ENCODE measurements around the gene CCN2. TPM values are rescaled to one million over a fixed set of nuclear protein-coding genes. Genes with fewer than 3 reads are reported as not detected.

The CCN2 gene
- polyA plus RNA-seq, 1 of the 3 experiments (the other 2 are of a cell fraction), result 709 TPM

GRCh38 chr6:131923356-131923755 lies 27.8 kb downstream of the CCN2 start (continued):
- TF ChIP-seq CTCF (IDR thresholded peaks at IDR 0.05) (peak; percentile 66), SIN3A (IDR thresholded peaks at IDR 0.05; ENCODE audit: borderline replicate concordance, low read depth, low read length) (no peak), ELF1 (IDR thresholded peaks at IDR 0.05) (no peak)

- Histone ChIP-seq H3K9me2 (no peaks in the 10 kb centered on the region), H4K20me1 (ENCODE audit: insufficient read depth) (no peaks in the 10 kb centered on the region), H3K9ac (no peak overlapping the region), H3K79me2 (ENCODE audit: insufficient read depth) (no peaks in the 10 kb centered on the region), H3K4me1 (ENCODE audit: control insufficient read depth in 1 of 2, insufficient read depth in 2 of 2, low read depth in 1 of 2, low read length in 1 of 2) (no peaks in the 10 kb centered on the region), H3K27me3 (ENCODE audit: insufficient read depth) (no peaks in the 10 kb centered on the region), H3K36me3 (replicated peaks in 1 of 2; ENCODE audit: control insufficient read depth in 1 of 2, insufficient read depth in 2 of 2, low read length in 1 of 2) (no peaks in the 10 kb centered on the region), H3F3A (replicated peaks; ENCODE audit: insufficient read depth) (peaks cover 3% of the 10 kb centered on the region), H3K4me3 (ENCODE audit: low read depth in 2 of 2, low read length in 1 of 2) (no peak overlapping the region), H3K27ac (ENCODE audit: low read depth in 2 of 2, low read length in 1 of 2) (no peak overlapping the region), H3K9me3 (peaks cover 14% of the 10 kb centered on the region), H3K4me2 (no peak overlapping the region), H2AFZ (ENCODE audit: low read depth) (no peak overlapping the region)
- WGBS (ENCODE audit: low lambda C conversion rate), result 4% methylated on average over 3 of the region's 3 CpGs
- ChIA-PET CTCF (no interaction called here), POLR2A (no interaction called here)
- DNase-seq, result no peak
- TF ChIP-seq RCOR1 (IDR thresholded peaks at IDR 0.05; ENCODE audit: low read length) (no peak), FOXJ3 (CRISPR knock-in tag; IDR thresholded peaks at IDR 0.05) (no peak), EZH2phosphoT487 (IDR thresholded peaks at IDR 0.05; ENCODE audit: borderline replicate concordance, low read depth) (no peak), CTCF (IDR thresholded peaks at IDR 0.05) (no peak), YY1 (IDR thresholded peaks at IDR 0.05; ENCODE audit: low read depth) (no peak), MAX (IDR thresholded peaks at IDR 0.05; ENCODE audit: low read depth) (no peak), RAD21 (IDR thresholded peaks at IDR 0.05; ENCODE audit: low read length) (no peak), IRF3 (IDR thresholded peaks at IDR 0.05; ENCODE audit: low read depth, low read length) (no peak), MXI1 (IDR thresholded peaks at IDR 0.05; ENCODE audit: low read depth, low read length) (no peak), RXRA (IDR thresholded peaks at IDR 0.05; ENCODE audit: borderline replicate concordance, low read depth) (no peak), SMC3 (IDR thresholded peaks at IDR 0.05; ENCODE audit: low read depth, low read length) (no peak), USF1 (IDR thresholded peaks at IDR 0.05; ENCODE audit: borderline replicate concordance, low read depth) (no peak), PBX3 (IDR thresholded peaks at IDR 0.05) (no peak), SIN3A (IDR thresholded peaks at IDR 0.05; ENCODE audit: borderline replicate concordance, low read depth, low read length) (no peak), MEF2A (IDR thresholded peaks at IDR 0.05; ENCODE audit: borderline replicate concordance, low read depth) (no peak), TCF12 (IDR thresholded peaks at IDR 0.05) (no peak), EP300 (IDR thresholded peaks at IDR 0.05; ENCODE audit: borderline replicate concordance in 1 of 2, low read depth in 1 of 2, low read length in 1 of 2) (no peak), TEAD4 (IDR thresholded peaks at IDR 0.05; ENCODE audit: borderline replicate concordance, insufficient read depth) (no peak), GABPA (IDR thresholded peaks at IDR 0.05; ENCODE audit: low read depth) (no peak)
Observed at GRCh38 chr6:131920656-131921055, 30.5 kb downstream of the CCN2 start.

Measured in SK-N-SH (cell line).